Renal cortex interstitium (tissue), 11 donors: ENCODE results near the gene TTN. TPM values are rescaled to one million over a fixed set of nuclear protein-coding genes. Genes with fewer than 3 reads are reported as not detected.

Source experiments
- DNase-seq, 11 donors: peaks; one replicate each; pipeline ENCODE4 v3.0.0-alpha.2; 2013; ENCODE audit warnings: low read depth in 9 of 11, low spot score in 4 of 11; ENCODE audit errors: extremely low read depth in 1 of 11
- polyA plus RNA-seq, 3 donors: library from polyadenylated mRNA; unstranded; fragments of 120-200 nt; gene quantifications; one replicate each; pipeline ENCODE4 v1.2.1, GENCODE V29; 2013; ENCODE audit not compliant: insufficient read length in 3 of 3

TTN gene
- polyA plus RNA-seq, 3 donors: 0.93 to 1.2 (median 1.2) TPM

DNA sequence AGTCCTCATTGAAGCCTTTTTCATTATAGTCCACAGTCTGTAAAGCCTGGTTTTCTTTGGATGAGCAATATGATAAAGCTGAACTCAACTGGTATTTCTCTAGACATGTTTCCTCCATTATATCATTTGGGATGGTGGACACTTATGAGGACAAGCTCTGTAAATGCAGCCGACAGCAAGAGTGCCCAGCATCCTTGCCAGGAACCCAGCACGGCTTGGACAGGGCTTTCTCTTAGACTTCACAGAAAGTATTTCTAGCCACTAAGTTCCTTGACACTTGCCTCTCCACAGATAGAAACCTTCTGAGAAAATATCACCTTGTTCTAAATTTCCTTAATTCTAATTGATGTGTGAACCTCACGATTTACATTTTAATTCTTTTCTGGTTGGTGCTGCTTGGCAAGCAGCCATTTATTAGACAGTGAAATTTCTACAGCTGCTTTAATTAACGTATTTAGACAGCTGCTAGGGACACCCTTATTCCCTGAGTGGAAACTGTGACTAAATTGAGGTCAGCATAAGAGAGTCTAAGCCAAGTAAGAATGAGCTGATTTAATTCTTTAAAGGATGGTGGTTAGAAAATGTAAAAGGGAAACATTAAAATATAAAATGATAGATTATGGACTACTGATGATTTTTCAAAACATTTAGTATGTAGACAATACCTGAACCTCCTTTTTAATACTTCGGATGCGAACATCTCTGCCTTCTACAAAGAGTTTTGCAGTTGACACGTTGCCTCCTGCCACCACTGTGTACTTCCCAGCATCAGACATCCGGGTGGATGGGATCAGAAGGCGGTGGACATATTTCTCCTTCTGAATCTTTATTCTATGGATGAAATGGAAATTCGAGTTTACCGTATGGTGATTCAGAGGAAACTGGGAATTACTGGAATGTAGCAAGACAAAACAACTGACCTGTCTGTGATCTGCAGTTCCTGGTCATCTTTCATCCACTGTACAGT is 39.8 kb downstream of the TTN start:
- DNase-seq: no peak

DNA sequence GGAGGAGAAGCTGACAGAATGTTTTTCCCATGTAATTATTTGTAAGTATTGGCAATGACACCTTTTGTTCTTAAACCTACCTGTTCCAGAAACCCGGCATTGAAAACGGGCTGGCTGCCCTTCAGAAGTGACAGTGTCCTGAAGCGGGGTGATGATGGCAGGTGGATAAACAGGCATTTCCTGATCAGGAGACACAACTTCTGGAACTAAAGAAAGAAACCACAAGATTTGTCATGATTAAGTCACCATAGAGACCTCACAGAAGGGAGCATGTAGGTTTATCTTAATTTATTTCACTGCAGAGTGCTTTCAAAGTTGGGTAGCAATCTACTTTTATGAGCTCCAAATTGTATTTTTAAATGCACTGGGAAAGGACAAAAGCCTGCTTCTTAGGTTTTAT is 43.1 kb downstream of the TTN start:
- no peak for DNase-seq

DNA sequence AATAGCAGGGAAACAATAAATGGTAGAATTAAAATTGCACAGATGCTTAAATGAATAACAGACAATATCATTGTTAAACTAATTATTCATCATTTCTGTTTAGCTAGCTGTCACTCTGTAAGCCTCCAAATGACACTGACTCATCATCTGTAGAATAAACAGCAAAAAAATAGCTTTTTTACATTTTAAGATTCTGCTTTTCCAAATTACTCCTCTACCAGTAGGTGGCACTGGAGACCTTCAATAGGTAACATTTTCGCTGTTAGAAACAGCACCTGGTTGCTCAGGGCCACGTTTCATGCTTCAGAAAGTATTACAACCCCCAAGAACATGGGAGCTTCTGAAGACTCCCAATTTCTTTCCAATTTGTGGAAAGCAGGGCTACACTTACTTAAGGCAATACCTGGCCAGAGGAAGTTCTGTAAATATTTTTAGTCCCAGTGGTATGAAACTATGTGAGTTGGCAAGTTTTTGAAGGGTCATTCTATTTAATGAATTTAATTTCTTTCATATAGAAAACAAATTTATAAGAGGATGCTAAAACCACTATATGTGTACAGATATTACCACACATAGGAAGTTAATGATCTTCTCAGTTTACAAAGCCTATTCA is 45.4 kb downstream of the TTN start:
- DNase-seq: peak in 10 of 11 donors; percentile 3 to 48 (median 13)

DNA sequence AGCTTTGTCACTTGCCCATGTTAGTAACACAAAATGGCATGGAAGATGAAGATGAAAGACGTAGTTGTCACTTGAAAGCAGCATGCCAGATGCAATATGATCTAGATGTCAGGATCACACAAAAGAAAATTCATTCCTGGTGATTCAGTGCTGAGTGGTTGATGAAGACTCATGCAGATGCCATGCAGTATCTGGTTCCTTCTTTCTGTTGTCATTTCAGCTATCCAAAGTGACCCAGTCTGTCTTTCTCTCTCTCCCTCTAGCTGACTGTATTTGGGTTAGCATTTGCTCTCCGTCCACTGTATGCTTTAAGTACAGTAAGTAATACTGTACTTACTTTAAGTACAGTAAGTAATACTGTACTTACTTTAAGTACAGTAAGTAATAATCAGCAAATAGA is 50.4 kb downstream of the TTN start:
- no peak for DNase-seq

DNA sequence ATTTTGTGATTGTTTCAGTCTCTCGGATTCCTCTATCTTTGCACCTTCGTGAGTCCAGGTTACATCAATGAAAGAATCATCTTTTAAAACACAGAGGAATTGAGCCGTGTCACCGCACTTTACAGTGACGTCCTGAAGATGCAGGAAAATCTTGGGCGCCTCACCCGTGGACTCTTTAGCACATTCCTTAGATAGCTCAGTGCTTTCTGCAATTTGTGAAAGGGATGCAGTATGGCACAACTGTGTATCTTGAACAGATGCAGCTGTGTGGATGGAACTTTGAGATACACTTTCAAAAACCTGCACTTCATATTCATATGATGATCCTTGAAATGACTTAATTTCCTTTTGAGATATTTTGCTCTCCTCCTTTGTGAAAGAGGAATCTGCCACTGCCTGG is 50.9 kb downstream of the TTN start:
- DNase-seq: no peak

DNA sequence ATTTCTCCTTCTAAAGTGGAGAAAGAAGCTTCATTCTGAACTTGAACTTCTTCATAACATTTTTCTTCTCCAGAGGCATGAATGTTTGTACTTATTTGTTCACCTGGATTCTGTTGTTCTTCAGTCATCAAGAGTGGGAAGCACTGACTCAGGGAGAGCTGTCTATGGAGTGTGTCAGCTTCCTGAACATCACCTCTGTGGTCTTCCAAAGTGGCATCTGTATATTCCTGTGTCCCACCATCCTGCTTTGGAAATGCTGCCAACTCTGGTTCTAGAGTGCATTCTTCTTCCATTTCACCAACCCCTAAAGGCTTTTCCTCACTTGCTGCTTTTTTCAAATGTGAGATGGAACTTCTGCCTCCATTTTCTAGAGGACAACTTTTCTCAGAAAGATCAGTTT is 59.5 kb downstream of the TTN start:
- no peak for DNase-seq

DNA sequence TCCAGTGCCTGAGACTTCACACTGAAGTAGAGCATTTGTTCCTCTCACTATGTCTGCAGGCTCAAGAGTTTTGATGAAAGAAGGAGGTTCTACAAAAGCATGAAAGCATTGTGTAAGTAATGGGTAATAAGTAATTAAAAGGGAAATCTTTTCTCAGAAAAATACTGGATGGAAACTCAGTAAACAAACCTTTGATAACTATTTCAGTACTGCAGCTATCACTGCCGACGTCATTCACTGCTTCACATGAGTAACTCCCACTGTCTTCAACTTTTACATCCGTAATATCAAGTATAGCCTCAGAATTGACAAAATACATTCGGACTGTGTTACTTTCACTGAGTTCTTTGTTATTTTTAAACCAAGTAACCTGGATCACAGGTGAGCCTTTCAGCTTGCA is 72.7 kb downstream of the TTN start:
- no peak for DNase-seq

DNA sequence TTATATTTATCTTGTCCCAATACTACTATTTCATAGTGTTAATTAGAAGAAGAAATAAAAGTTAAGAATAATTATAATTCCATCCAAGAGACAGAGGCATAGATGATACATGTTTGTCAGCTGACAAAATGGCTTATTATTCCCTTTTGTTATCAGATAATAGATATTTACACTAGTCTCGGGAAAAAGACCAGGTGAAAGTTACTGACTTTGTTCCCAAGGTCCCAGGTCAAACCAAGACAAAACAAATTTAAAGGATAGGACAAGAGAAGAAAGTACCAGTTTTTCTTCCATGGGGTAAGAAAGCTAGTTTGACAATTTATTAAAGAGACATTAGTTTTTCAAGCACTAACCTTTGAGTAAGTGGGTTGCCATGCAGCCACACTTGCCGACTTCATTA is 73.2 kb downstream of the TTN start:
- DNase-seq: no peak

DNA sequence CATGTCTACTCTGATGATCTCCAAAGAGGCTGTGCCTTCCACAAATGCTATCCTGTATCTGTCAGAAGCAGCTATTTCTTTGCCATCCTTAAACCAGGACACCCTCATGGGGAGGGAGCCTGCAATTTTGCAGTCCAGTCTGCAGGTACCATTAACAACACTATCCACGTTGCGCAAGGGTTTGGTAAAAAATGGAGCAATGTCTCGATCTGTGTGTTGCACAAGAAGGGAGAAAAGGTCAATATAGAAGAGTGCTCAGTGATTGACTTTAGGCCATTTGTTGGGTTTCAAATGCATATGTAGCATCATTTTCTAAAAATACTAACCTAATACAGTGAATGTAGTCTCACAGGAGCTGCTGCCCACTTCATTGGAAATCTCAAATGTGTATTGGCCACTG is 74.3 kb downstream of the TTN start:
- DNase-seq: no peak

DNA sequence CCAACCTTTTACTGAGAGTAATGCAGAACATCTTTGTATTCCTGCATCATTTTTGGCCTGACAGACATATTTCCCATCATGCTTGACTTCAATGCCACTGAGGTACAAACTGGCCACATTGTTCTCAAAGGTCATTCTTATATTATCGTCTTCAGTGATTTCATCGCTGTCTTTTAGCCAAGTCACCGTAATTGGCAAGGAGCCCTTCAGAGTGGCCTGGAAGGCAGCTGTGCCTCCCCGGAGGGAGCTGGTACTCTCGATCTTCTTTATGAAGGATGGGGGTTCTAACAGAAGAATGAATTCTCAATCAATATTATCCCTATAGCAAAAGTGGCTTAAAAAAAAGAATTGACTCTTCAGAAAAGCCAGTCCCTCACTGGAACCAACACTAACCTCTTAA is 75.9 kb downstream of the TTN start:
- no peak for DNase-seq

DNA sequence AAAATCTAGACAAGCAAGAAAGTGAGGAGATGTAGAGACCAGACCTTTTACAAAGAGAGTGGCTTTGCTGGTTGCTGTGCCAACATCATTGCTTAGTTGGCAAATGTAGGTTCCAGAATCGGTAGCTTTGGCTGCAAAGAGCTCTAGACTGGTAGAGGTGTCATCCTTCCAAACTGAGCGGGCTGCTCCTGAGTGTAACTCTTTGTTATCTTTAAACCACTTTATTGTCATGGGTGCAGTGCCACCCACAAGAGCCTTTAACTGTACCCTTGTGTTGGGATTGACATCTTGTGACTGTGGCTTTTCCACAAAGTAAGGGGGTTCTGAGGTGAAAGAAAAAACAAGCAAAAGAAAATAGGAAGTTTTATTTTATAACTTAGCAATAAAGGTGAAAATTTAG is 77.2 kb downstream of the TTN start:
- no peak for DNase-seq

DNA sequence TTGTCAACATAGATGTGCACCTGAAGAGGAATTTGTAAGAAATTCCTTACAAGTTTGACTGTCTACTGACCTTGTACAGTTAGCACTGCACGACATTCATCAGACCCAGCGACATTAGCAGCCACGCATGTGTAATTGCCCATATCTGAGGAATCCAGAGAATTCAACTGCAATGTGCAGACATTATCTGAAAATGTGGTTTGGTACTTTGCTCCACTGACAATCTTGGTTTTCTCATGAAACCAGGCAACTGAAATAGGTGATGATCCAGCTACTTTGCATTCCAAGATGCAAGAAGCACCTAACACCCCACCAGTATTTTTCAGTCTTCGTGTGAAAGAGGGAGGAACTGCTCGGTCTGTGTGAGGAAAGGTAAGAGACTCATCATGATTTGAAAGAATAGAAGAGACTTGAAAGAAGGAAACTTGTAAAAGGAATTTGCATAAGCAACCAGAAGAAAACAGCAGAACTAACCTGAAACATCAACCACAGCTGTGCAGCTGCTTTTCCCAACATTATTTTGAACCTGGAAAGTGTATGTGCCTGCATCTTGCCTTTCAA is 83.4 kb downstream of the TTN start:
- DNase-seq: no peak

DNA sequence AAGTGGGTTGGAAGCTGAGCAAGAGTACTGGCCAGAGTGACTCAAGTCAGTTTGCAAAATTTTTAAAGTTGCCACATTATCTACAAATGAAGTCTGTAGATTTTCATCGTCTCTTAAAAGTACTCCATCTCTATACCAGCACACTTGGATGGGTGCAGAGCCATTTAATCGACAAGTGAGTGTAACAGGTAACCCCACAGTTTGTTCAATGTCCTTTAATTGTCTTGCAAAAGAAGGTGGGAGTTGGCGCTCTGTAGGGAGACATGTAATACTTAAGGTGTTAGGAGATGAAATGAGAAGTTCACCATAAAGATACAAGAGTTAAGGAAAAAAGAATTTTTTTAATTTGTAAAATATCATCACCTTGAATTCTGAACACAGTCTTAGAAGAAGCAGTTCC is 84.9 kb downstream of the TTN start:
- DNase-seq: no peak

DNA sequence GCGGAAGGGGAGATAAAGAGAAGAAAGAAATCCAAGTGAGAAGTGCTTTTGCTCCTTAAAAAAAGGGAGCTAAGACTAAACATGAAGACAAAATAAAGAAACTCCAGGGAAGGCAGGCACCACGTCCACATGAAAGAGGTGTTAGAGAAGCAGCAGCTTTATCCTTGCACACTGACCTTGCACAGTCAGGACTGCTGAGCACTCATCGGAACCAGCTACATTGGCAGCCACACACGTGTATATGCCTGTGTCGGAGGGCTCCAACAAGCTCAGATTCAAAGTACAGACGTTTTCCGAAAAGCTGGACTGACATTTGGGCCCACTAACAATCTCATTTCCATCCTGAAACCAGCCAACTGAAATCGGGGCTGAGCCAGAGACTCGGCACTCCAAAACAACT is 88.2 kb downstream of the TTN start:
- DNase-seq: no peak

DNA sequence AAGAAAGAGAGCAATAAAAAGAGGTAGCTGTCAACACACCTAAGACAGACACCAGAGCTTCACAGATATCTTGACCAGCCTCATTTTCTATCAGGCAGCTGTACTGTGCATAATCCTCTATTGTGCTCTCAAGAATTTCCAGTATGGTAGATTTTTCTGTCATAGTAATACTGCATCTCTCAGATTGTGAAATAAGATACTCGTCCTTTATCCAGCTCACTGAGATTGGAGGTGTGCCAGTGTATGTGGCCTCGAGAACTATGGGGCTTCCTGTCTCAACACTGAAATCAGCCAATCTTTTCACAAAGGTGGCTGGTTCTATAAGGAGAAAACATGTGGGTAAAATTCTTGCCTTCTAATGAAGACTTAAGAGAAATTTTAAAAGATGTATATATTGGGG is 88.9 kb downstream of the TTN start:
- no peak for DNase-seq

DNA sequence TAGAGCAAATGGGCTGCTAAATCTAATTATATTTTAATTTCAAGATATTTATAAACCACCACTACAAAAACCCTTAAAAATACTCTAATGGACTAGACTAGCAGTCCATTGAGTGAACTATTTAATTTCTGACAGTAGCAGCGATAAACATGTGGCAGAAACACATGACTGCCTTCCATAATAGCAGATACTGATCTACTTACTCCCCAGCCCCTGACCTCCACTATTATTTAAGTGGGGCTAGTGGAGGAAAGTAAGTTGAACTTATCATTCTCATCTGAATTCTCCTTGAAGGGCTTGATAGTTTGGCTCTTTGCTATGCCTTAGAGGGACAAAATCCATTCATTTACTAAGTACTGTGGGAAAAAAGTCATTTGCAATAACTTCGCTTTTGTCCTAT is 90.8 kb downstream of the TTN start:
- no peak for DNase-seq

DNA sequence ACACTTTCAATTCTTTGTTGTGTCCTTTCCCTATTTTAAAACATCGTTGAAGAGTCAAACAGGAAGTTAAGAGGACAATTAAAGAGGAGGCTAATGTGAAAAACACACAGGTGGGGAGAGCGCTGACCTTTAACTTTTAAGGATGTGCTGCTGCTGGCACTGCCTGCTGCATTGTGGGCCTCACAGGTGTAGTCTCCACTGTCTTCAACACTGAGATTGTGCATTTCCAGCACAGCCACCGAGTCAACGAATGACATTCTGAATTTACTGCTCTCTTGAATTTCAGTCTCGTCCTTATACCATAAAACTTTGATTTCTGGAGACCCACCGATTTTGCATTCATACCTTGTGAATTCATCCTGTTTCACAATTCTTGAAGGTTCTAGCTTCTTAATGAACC is 91.9 kb downstream of the TTN start:
- DNase-seq: no peak

DNA sequence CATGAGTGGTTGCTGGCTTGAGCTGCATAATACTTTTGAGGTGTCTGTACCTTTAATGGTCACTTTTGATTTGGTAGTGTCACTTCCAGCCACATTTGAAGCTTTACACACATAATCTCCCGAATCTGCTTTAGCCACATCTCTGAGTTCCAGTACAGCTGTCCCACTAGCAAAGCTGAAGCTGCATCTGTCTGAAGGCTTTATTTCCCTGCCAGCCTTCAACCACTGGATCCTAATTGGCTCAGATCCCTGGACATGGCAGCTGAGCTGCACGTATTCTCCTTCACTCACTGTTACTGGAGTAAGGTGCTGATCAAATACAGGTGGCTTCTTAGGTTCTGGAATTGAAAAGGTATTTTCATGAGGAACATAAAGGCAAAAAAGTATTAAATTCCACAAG is 99.7 kb downstream of the TTN start:
- no peak for DNase-seq

DNA sequence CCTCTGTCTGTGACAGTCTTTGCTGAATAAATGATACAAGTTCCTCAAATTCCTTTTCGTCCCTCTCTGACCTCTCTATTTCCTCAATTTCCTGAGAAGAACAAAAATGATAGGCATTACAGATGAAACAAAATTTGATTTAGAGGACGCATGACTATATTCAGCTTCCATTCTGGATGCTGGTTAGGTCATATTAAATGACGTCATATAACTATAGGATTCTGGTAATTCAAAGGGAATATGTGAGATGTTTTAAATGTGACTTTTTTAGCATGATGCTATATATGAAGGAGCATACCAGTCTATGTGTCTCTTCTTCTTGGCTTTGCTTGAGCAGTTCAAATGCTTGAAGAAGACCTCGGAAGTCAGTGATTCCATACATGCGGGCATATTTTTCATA is 102.3 kb downstream of the TTN start:
- no peak for DNase-seq

DNA sequence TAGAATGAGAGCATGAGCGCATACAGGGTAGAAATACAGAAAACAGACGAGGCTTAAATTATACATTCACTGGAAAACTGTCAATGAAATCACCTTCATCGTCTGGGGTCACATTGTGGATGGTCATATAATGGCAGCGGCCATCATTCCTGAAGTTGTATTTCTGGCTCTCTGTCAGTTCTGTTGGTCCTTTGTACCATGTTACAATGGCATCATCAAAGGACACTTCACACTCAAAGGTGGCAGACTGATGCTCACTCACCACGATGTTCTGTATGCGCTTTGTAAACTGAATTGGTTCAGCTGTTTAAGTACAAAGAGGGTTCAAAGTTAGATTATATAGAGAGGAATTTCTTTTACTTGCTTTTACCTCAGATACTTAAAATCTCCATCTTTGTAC is 104.9 kb downstream of the TTN start:
- no peak for DNase-seq
